NCI-H2171 (cell line): ENCODE results near the gene TWF2.

Source experiments
- DNase-seq: peaks from one replicate; lab custom pipeline; 2025; lab: John Stamatoyannopoulos, UW

The TWF2 gene

GRCh38 chr3:52257911-52258310 lies 19.0 kb upstream of the TWF2 start:
- DNase-seq: no peak

DNA sequence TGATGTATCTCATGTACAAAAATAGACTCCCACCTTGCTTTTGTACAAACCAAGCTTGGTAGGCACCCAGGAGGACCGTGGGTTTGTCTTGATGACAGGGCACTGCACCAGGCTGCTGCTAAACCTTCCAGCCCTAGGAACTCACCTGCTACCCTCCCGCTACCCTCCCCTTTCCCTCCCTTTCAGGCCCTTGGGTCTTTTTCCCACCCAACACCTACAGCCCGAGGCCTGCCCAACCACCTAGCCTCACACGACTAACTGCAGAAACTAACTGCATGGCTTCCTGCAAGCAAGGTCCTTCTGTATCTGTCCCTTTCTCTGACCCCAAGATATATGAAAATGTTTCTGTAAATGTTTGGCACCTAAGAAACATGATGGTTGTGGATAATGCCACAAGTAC lies 17.7 kb upstream of the TWF2 start:
- no peak for DNase-seq

- no peak for DNase-seq
Observed at GRCh38 chr3:52256159-52256558, 17.2 kb upstream of the TWF2 start.

- no peak for DNase-seq
Observed at GRCh38 chr3:52254608-52255007, 15.7 kb upstream of the TWF2 start.

GRCh38 chr3:52253314-52254304 lies 14.7 kb upstream of the TWF2 start:
- no peak for DNase-seq

DNA sequence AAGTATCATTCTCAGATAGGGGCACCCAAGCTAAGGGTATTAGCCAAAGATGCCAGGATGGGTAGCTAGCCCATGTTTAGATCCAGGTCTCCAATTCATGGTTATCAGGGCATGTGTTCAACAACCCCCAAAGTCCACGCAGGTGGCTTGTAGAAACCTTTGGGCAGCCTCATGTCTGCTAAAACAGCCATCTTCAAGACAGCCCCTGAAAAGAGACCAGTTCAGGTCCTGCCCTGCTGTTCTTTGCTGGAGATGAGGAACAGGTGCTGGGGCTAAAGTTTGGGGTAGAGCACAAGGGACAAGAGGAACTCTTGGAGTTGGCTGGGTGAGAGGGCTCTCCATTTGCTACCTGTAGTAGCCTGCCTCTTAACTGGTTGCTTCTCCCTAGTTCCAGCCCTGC lies 11.2 kb upstream of the TWF2 start:
- DNase-seq: no peak

- no peak for DNase-seq
Observed at GRCh38 chr3:52249683-52250082, 10.7 kb upstream of the TWF2 start.

GRCh38 chr3:52248816-52249547 lies 10.0 kb upstream of the TWF2 start:
- DNase-seq: no peak

GRCh38 chr3:52248165-52248541 lies 9.2 kb upstream of the TWF2 start:
- no peak for DNase-seq

DNA sequence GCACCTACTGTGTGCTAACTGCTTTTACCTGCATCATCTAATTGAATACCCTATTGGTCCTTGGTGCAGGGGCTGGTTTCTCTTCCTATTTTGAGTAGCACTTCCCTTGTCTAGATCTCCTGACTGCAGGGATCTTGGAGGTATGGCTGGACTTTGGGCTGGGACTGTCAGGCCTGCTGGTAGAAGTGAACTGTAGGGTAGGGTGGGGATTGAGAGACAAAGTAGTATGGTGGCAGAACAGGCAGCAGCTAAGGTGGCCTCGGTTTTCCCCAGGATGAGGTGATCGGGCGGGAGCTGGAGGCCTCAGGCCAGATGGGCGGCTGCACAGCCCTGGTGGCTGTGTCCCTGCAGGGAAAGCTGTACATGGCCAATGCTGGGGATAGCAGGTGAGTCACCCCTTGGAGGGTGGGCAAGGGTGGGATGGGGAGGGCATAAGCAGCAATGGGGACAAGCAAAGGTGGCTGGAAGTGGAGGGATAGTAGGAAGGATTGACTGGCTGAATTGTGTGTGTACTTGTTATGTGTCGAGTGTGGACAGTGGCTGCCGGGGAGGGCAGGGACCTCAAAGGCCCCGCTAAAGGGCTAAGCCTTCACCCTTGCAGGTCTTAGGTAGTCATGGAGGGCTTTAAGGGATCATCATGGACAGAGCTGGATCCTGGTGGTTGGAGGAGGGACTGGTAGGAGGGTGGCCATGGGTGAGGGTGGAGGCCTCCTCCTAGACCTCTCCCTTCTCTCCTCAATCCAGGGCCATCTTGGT lies 8.6 kb upstream of the TWF2 start:
- DNase-seq: no peak

DNA sequence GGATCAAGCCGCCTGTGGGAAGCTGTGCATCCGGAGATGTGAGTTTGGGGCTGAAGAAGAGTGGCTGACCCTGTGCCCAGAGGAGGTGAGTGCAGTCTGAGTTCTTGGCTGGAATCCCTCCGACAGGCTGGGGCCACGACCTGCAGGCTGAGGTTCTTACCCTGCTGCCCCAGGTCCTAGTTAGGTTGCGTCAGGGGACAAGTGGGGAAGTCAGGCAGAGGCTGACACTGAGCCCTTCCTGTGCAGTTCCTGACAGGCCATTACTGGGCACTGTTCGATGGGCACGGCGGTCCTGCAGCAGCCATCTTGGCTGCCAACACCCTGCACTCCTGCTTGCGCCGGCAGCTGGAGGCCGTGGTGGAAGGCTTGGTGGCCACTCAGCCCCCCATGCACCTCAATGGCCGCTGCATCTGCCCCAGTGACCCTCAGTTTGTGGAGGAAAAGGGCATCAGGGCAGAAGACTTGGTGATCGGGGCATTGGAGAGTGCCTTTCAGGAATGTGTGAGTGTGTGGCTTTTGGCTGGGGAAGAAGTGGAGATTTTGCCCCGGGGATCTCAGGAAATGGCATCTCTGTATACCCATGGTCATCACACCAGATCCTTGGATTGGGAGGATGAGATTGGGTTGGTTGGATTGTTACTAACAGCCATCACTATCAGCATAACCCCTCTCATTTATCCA lies 7.9 kb upstream of the TWF2 start:
- no peak for DNase-seq

DNA sequence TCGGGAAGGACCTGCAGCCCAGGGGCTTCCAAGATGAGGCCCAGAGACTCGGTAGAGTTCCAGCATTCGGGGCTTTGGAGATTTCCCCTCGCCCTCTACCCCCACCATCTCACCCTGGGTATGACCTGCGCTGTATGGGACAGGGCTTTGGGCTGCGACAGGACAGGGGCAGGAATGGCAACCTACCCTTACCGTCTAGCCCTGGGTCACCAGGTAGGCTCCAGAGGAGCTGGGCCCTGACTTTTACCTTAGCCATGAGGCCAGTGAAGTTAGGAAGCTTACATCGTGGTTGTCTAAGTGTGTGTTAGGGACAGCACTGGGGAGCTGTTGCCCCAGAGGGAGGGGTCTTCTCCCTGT lies 7.3 kb upstream of the TWF2 start:
- DNase-seq: no peak

DNA sequence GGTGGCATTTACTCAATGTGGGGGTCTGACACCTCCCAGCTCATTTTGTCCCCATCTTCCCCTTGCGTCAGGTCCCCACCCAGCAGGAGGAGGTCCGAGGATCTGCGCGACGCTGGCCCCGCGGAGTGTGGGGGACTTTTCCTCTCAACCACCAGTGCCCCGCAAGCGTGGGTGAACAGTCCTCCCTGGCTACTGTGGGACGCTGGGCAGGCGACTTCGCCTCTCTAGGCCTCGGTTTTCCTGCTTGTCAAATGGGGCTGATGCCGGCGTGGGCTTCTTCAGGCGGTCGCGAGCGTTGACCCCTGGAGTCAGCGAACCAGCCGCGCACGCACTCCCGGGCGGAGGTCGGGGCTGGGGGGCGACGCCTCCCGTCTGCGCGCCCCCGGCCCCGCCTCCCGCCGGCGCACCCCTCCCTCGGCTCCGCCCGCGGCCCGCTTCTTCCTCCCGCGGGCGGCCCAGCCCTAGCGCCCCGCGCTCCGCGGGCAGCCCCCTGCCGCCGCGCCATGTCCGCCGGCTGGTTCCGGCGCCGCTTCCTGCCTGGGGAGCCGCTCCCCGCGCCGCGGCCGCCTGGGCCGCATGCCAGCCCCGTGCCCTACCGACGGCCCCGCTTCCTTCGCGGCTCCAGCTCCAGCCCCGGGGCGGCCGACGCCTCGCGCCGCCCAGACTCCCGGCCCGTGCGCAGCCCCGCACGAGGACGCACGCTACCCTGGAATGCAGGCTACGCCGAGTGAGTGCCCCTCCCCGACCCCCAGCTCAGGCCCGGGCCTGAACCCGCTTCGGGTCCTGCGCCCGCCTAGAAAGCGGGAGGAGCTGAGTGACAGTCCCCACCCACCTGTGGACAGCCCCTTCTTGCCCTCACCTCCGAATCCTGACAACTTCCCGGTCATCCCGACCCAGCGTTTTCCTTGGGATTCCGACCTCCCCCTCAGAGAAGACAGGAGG lies 6.6 kb upstream of the TWF2 start, which contains the start of gene PPM1M:
TSS of gene PPM1M (plus strand) at position 438 of the 942 bp plus-strand sequence. CDS start at position 504, 66 bp downstream.
- no peak for DNase-seq

DNA sequence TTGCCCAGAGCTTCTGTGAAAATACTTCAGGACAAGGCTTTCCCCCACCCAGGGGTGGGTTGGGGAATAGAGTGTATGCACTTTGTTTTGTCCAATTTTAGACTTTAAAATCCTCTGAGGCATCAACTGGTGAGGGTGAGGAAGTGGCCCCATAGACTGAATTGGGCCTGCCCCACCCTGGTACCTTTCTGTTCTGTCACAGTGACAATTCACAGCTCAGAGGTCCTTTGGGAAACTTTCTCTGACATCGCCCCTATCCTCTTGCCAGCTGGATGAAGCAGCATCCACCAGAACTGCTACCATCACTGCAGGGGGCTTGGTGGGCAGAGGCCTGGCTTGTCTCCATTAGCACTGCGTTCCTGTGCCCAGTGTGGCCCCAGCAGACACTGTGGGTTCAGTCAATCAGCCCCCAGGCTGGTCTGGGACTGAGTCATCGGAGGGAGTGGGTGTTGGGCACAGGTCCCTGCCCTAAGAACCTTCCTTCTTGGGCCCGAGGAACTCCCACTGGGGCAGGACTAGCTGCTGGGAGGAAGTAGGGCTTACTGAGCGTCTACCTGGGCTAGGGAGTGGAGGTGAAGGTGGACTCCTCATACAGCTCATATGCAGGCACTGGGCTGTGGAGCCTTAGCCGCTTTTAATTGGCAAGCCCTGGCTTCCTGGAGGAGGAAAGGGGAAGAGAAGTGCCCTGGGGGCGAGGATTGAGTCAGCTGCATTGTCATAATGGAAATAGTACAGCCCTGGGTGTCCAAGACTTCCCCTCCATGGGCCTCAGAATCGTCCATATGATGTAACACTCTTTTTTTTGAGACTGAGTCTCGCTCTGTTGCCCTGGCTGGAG lies 5.1 kb upstream of the TWF2 start:
- DNase-seq: no peak

DNA sequence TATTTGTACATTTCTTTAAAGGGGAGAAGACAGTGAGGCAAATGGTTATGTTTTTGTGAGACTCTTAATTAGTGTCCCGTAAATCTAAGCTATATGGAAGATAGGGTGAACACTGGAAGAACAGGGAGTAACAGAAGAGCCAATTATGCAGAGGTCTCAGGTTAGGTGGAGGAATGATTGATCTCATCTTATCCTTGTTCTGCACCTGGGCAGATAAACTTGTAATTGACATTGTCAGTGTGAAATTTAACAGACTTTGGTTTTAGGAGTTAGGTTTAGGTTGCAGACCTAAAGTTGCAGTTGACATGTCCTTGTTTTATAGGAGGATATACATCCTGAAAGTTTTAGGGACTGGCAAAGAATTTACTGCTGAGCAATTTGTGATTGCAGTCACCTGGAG lies 3.1 kb upstream of the TWF2 start:
- no peak for DNase-seq

DNA sequence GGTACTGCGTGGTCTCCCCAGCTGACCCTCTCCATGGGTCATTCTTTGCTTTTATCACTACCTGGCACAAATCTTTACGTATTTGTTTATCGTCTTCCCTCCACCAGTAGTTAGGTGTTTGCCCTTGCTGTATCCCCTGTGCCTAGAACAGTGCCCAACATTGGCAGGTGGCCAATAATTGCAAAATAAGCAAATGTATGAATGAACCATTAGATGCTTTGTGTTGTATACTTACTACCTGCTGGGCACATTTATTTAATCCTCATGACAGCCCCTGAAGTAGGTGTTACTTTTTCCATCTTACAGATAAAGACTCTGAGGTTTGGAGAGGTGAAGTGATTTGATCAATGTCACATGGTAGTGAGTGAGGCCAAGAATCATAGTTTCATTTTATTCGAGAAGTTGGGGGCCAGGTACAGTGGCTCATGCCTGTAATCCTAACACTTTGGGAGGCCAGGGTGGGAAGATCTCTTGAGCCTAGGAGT lies 2.0 kb upstream of the TWF2 start:
- DNase-seq: no peak

- peak; percentile 66 for DNase-seq
Observed at GRCh38 chr3:52240059-52240885, 1.3 kb upstream of the TWF2 start.

GRCh38 chr3:52238193-52238760 lies 681 bp downstream of the TWF2 start:
- DNase-seq: no peak
